A673 (cell line): ENCODE results near the gene HYDIN.

Source experiments
- EZH2 ChIP-seq: fragments of 200-600 bp; sonication (generic); IDR thresholded peaks from 2 replicates; pipeline ENCODE4 v1.6.1; 2017; ENCODE audit warnings: borderline replicate concordance, low read depth, mild to moderate bottlenecking, mixed read lengths, antibody characterized with exemption, low read length; ENCODE audit not compliant: poor library complexity, severe bottlenecking
- TF ChIP-seq, protein P1 (sequence below): fragments of 300-800, 200-600 bp; sonication (generic); conservative IDR thresholded peaks from 2 replicates; pipeline ENCODE4 v1.5.1; 2017; ENCODE audit warnings: low read depth, mild to moderate bottlenecking, antibody characterized with exemption, low read length, moderate library complexity, mixed read lengths

DNA sequence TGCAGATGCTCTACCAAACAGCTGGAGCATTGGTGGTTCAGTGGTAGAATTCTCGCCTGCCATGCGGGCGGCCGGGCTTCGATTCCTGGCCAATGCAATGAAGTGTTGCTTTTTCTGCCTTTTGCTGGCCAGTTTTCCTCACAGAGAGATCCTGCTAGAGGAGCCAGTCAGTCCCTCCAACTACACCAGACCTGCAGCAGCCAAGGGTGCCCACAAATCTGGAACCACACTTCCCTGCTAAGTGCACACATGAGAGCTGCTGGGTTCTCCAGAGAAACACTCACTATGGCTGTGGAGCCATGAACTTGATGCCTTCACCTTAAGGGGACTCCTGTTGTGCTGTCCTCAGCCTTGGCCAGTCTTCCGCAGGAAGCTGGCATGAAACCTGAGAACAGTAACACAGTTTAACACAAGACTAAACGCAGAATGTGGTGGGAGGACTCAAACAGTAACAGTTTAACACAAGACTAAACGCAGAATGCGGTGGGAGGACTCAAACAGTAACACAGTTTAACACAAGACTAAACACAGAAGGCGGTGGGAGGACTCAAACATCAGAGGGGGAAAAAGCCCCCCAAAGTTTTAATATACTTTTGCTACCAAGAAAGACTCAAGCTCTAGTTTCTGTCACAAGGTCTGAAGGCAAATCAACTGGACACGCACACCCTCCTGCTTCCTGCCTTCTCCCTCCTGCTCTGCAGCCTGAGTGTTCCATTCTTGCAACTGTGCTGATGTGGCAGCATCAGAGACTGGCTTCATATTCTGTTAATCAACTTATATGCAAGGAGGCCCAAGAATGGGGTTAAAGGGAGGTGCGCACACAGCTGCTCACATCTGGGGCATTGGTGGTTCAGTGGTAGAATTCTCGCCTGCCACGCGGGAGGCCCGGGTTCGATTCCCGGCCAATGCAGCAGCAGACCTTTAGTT is 441.6 kb downstream of the HYDIN start:
- TF ChIP-seq, protein P1, sequence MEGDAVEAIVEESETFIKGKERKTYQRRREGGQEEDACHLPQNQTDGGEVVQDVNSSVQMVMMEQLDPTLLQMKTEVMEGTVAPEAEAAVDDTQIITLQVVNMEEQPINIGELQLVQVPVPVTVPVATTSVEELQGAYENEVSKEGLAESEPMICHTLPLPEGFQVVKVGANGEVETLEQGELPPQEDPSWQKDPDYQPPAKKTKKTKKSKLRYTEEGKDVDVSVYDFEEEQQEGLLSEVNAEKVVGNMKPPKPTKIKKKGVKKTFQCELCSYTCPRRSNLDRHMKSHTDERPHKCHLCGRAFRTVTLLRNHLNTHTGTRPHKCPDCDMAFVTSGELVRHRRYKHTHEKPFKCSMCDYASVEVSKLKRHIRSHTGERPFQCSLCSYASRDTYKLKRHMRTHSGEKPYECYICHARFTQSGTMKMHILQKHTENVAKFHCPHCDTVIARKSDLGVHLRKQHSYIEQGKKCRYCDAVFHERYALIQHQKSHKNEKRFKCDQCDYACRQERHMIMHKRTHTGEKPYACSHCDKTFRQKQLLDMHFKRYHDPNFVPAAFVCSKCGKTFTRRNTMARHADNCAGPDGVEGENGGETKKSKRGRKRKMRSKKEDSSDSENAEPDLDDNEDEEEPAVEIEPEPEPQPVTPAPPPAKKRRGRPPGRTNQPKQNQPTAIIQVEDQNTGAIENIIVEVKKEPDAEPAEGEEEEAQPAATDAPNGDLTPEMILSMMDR = no peak
- TF ChIP-seq EZH2 = no peak
